Uterus (tissue), 2 donors: ENCODE measurements around the gene TIMM21.

ENCODE experiments used
- POLR2A ChIP-seq, 2 donors: fragments of 450-650 bp; IDR thresholded peaks; one replicate each; pipeline ENCODE4 v1.6.1; 2016; ENCODE audit warnings: antibody characterized with exemption in 2 of 2, mild to moderate bottlenecking in 1 of 2, moderate library complexity in 1 of 2
- TF ChIP-seq, protein P1 (sequence below), 4 experiments: fragments of 200-600 bp in 2 of 4; fragments of 450-650 bp in 2 of 4; sonication (generic) in 2 of 4; IDR thresholded peaks; one replicate each; pipeline ENCODE4 v1.5.1; 2016 to 2019; ENCODE audit warnings: antibody characterized with exemption in 4 of 4, mild to moderate bottlenecking in 2 of 4, moderate library complexity in 1 of 4

DNA sequence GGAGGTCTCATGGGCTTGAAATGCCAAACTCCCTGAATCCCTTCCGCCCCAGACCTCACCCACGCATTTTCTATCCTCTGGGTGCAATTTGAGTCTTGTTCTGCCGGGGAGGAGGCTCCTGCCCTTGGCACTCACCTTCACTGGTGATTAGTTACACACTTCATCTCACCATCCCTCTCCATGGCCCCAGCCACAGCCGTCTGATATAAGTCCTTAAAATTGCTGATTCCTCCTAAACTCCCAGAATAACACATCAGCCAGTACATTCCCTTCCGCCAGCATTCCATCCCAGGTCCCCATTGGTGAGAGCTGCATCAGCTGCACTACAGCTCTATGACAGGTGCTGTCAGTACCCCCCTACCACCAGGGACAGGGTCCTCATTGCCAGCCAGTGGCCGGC, 3.9 kb downstream of the TIMM21 start:
- TF ChIP-seq, protein P1, sequence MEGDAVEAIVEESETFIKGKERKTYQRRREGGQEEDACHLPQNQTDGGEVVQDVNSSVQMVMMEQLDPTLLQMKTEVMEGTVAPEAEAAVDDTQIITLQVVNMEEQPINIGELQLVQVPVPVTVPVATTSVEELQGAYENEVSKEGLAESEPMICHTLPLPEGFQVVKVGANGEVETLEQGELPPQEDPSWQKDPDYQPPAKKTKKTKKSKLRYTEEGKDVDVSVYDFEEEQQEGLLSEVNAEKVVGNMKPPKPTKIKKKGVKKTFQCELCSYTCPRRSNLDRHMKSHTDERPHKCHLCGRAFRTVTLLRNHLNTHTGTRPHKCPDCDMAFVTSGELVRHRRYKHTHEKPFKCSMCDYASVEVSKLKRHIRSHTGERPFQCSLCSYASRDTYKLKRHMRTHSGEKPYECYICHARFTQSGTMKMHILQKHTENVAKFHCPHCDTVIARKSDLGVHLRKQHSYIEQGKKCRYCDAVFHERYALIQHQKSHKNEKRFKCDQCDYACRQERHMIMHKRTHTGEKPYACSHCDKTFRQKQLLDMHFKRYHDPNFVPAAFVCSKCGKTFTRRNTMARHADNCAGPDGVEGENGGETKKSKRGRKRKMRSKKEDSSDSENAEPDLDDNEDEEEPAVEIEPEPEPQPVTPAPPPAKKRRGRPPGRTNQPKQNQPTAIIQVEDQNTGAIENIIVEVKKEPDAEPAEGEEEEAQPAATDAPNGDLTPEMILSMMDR (IDR thresholded peaks at IDR 0.05): no peak
- TF ChIP-seq POLR2A (IDR thresholded peaks at IDR 0.05): no peak
